GM19395 (cell line): ENCODE results near the gene ZNF208.
"Not testable (repeated sequence)": the region's sequence is repeated elsewhere in the genome, so short reads cannot be mapped to it uniquely, and the experiment has no call there.

Experiments
- ATAC-seq: cut with Tn5 transposase; IDR thresholded peaks from one replicate; pipeline ENCODE4 v1.9.1; 2021; ENCODE audit warnings: mild to moderate bottlenecking, moderate library complexity; ENCODE audit not compliant: unreplicated experiment

Gene ZNF208

DNA sequence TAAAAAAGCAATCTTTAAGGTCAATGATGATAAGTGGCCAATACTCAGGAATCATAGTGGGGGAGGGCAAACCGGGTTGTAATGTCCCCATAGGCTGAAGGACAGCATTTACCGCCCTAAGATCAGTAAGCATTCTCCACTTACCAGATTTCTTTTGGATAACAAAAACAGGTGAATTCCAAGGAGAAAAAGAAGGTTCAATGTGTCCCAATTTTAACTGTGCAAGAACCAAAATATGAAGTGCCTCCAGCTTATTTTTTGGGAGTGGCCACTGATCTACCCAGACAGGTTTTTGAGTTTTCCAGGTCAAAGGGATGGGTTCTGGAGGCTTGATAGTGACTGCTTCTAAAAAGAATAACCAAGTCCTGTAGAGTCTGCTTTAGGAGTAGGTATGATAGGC, 125.2 kb downstream of the ZNF208 start:
- ATAC-seq, result not testable (repeated sequence)

DNA sequence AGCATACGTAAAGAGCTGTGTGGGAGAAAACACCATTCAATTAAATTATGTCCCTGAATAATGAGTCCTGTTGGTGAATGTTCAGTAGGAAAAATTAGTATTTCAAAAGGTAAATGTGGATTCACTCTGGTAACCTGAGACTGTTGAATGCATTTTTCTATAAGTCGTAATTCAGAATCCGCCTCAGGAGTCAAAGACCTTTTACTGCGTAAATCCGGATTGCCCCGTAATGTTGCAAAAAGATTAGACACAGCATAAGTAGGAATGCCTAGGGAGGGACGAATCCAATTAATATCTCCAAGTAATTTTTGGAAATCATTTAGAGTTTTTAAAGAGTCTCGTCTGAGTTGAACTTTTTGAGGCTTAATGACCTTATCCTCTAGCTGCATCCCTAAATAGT, 126.0 kb downstream of the ZNF208 start:
- ATAC-seq, result not testable (repeated sequence)

DNA sequence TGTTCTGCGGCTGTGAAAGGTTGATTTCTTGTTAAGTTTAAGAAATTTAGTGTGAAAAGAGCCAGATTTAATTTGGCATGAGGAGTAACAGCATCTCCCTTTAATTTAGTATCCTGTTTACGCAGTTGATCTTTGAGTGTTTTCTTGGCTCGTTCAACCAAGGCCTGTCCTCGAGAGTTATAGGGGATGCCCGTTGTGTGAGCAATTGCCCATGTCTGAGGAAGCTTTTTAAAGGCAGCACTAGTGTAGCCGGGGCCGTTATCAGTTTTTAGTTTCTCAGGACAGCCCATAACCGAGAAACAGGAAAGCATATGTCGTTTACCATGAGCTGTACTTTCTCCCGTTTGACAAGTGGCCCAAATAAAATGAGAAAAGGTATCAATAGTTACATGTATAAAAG, 127.2 kb downstream of the ZNF208 start:
- no peak for ATAC-seq
